GM21390 (cell line): Measurements from ENCODE around the gene PEAK1.
"Not testable (repeated sequence)": the region's sequence is repeated elsewhere in the genome, so short reads cannot be mapped to it uniquely, and the experiment has no call there.

Source experiments
- ATAC-seq: cut with Tn5 transposase; IDR thresholded peaks from one replicate; pipeline ENCODE4 v1.9.1; 2021; ENCODE audit not compliant: unreplicated experiment

PEAK1 gene

DNA sequence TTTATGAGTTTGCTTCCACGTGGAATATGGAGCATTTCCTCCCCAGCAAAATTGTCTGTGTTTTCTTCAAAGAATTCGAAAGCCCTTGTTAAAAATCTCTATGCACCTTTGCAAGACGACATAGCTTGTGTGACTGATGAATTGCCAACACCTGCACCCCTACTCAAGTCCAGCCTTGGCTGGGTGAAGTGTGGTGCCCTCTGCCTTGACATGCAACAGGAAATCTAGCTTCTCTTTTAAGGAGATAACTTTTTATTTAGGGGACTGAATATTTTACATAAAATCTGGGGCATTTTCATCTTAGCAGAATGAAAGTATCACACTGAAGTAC, 1.4 kb upstream of the PEAK1 start:
- ATAC-seq = no peak

DNA sequence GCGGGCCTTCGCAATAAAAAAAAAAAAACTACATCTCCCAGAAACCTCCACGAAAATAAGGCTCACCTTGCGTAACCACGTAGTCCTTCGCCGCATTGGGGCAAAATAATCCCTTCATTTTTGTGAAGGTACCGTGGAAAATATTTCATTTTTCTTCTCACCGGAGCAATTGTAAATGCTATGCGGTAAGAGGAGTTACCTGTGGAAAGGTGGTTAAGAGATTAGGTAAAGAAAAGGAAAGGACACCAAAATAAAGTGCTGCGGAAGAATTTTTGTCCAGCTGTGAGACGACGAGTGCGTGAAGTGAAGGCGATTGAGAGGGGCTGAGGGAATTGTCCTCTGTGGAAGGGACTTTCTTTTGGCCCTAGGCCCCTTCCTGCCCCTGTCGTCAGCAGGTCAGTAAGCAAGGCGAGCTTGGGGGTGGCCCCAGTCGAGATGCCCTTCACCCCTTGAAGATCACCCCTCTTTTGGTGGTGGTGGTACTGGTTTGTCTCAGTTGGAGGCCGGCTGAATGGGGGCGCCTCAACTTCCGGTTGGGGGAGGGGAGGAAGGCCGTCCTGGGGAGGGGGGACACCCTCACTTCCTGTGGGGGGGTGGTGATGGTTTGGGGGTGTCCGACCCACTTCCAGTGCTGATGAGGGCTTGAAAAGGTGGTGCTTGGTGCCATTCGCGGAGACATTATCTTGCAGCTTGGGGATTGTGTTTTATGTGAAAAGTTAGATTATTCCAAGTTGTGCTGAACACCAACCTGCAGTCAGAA, 886 bp upstream of the PEAK1 start, which contains the start of gene HMG20A:
Gene HMG20A (plus strand): TSS at position 279 of the 760 bp plus-strand sequence. CDS start 37,520 bp downstream, outside the sequence.
- peak; percentile 40 for ATAC-seq

- peak; percentile 16 for ATAC-seq
These were observed 703 bp downstream of the PEAK1 start for GRCh38 chr15:77418966-77419835.

DNA sequence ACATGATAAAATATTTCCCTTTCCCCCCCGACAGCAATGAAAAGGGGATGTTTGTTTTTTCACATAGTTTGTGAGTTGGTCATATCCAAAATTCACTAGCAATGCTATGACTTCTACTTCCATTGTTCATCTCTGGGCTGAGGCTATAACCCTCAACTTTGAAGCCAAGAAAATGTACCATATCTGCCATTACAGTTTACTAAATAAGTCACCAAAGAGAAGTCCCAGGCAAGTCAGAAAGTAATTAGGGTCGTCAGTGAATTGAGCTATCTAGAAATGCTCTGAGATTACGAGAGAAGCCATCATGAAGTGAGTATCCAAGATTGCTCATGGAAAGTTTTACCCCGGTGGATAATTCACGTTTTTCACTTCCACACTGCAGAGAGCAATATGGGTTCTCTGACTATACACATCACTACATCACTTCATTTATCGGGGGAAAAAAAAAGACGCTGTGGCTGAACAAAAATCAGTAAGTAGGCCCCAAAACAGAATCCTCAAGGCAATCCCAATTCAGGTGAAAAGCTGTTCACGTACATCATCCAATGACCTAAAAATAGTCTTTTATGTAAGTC, 1.4 kb downstream of the PEAK1 start:
- no peak for ATAC-seq

- ATAC-seq = no peak
These were observed 2.3 kb downstream of the PEAK1 start for GRCh38 chr15:77417602-77418001.

GRCh38 chr15:77416954-77417353, 3.0 kb downstream of the PEAK1 start:
- no peak for ATAC-seq

DNA sequence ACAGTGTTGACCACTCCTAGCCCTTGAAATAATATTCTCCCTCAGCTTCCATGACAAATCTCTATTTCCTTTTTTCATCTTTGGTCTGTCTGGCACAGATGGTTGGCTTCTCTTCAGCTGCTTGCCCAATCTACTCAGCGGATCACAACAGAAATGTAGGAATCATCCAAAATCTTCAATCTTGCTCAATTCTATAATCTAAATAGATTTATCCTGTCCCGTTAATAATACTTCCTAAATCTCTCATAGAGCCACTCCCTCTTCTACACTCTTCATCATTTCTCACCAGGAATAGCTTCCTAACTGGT, 3.8 kb downstream of the PEAK1 start:
- no peak for ATAC-seq

- ATAC-seq = no peak
These were observed 4.3 kb downstream of the PEAK1 start for GRCh38 chr15:77415450-77416147.

- ATAC-seq = no peak
These were observed 5.0 kb downstream of the PEAK1 start for GRCh38 chr15:77414789-77415442.

GRCh38 chr15:77413699-77414349, 6.1 kb downstream of the PEAK1 start:
- ATAC-seq = no peak

DNA sequence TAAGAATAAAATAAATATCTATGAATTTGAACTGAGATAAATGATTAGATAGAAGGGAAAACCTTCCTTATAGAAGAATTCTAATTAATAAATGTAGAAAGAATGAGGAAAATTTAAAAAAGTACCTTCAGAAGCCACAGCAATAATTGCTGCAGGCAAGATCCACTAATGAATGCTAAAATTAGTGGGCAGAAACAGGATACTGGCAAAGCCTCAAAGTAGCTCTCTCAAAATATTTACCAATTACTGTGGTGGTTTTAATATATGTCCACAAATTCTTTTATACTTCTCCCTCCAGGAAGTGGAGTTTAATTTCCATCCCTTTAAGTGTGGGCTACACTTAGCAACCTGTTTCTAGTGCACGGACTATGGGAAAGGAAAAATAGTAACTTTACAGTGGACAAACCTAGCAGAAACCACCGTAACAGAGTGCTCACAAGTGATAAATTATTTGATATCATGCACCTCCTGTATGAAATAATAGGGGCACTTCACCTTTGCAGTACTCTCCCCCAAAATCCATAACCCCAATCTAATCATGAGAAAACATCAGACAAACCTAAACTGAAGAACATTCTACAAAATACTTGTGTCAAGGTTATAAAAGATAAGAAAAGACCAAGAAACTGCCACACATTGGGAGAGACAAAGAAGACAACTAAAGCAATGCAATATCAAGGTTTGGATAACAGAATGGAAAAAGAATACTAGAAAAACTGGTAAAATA, 6.8 kb downstream of the PEAK1 start:
- no peak for ATAC-seq

GRCh38 chr15:77411619-77411976, 8.3 kb downstream of the PEAK1 start:
- no peak for ATAC-seq

GRCh38 chr15:77410701-77411618, 8.9 kb downstream of the PEAK1 start:
- no peak for ATAC-seq

DNA sequence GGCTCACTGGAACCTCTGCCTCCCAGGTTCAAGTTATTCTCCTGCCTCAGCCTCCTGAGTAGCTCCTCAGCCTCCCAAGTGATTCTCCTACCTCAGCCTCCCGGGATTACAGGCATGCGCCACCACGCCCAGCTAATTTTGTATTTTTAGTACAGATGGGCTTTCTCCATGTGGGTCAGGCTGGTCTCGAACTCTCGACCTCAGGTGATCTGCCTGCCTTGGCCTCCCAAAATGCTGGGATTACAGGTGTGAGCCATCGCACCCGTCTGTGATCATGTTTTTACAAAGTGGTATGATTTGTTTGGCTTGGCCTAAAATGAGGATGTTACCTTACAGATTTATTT, 9.8 kb downstream of the PEAK1 start:
- not testable (repeated sequence) for ATAC-seq

- peak; percentile 55 for ATAC-seq
These were observed 10.4 kb downstream of the PEAK1 start for GRCh38 chr15:77409259-77410156.

GRCh38 chr15:77406846-77407245, 13.1 kb downstream of the PEAK1 start:
- ATAC-seq = no peak

DNA sequence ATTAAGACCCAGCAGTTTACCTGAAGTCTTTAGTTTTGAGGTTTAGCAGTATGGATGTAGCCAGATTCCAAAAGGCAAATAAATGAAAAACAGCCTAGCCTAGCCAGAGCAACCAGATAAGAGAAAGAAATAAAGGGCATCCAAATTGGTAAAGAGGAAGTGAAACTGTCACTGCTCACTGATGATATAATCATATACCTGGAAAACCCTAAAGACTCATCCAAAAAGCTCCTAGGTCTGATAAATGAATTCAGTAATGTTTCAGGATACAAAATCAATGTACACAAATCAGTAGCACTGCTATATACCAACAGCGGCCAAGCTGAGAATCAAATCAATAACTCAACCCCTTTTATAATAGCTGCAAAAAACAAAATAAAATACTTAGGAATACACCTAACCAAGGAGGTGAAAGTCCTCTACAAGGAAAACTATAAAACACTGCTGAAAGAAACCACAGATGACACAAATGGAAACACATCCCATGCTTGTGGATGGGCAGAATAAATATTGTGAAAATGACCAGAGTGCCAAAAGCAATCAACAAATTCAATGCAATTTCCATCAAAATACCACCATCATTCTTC, 13.6 kb downstream of the PEAK1 start:
- ATAC-seq = not testable (repeated sequence)
